HEK293T (cell line): ENCODE results near the gene RASA3.

Experiments used
- ARNT ChIP-seq: fragments of 450-650 bp; IDR thresholded peaks from 2 replicates; pipeline ENCODE4 v1.6.1; 2017; ENCODE audit warnings: mild to moderate bottlenecking
- L3MBTL2 ChIP-seq: fragments of 450-650 bp; conservative IDR thresholded peaks from 2 replicates; pipeline ENCODE4 v1.6.1; 2016; ENCODE audit warnings: mild to moderate bottlenecking

- no peak for TF ChIP-seq ARNT
- TF ChIP-seq L3MBTL2 = no peak
Measured at GRCh38 chr13:114173272-114173671, 40.8 kb upstream of the RASA3 start.
